HG03196 (cell line): ENCODE data around the gene POU2AF2.
"Not testable (repeated sequence)": the region's sequence is repeated elsewhere in the genome, so short reads cannot be mapped to it uniquely, and the experiment has no call there.

ENCODE experiments used
- ATAC-seq: cut with Tn5 transposase; IDR thresholded peaks from one replicate; pipeline ENCODE4 v1.9.1; 2021; ENCODE audit not compliant: unreplicated experiment

The POU2AF2 gene

GRCh38 chr11:111253630-111254029 is 8.1 kb downstream of the POU2AF2 start:
- no peak for ATAC-seq

- ATAC-seq: no peak
Observed at GRCh38 chr11:111258046-111258445, 12.5 kb downstream of the POU2AF2 start.

- ATAC-seq: no peak
Observed at GRCh38 chr11:111259896-111260295, 14.4 kb downstream of the POU2AF2 start.

- no peak for ATAC-seq
Observed at GRCh38 chr11:111260811-111261210, 15.3 kb downstream of the POU2AF2 start.

- no peak for ATAC-seq
Observed at GRCh38 chr11:111264646-111265045, 19.1 kb downstream of the POU2AF2 start.

GRCh38 chr11:111265421-111265820 is 19.9 kb downstream of the POU2AF2 start:
- ATAC-seq: no peak

GRCh38 chr11:111268303-111268702 is 22.8 kb downstream of the POU2AF2 start:
- ATAC-seq: not testable (repeated sequence)

GRCh38 chr11:111269146-111269868 is 23.8 kb downstream of the POU2AF2 start:
- ATAC-seq: no peak

GRCh38 chr11:111272420-111272819 is 26.9 kb downstream of the POU2AF2 start:
- no peak for ATAC-seq

GRCh38 chr11:111282562-111283075 is 37.1 kb downstream of the POU2AF2 start:
- no peak for ATAC-seq

GRCh38 chr11:111283945-111284481 is 38.5 kb downstream of the POU2AF2 start:
- no peak for ATAC-seq

GRCh38 chr11:111285189-111286091 is 39.9 kb downstream of the POU2AF2 start:
- no peak for ATAC-seq

GRCh38 chr11:111291764-111292163 is 46.2 kb downstream of the POU2AF2 start:
- ATAC-seq: no peak

- not testable (repeated sequence) for ATAC-seq
Observed at GRCh38 chr11:111292408-111292807, 46.9 kb downstream of the POU2AF2 start.

- no peak for ATAC-seq
Observed at GRCh38 chr11:111296196-111296595, 50.7 kb downstream of the POU2AF2 start.

- ATAC-seq: no peak
Observed at GRCh38 chr11:111297696-111298095, 52.2 kb downstream of the POU2AF2 start.

GRCh38 chr11:111298413-111299100 is 53.0 kb downstream of the POU2AF2 start, which contains the start of gene POU2AF3:
TSS of gene POU2AF3 (plus strand) at chr11:111298546. CDS start at chr11:111298582, 36 bp downstream.
- peak; percentile 18 for ATAC-seq

GRCh38 chr11:111299101-111300026 is 53.8 kb downstream of the POU2AF2 start:
- peak; percentile 65 for ATAC-seq

- ATAC-seq: no peak
Observed at GRCh38 chr11:111300569-111300968, 55.0 kb downstream of the POU2AF2 start.
